HEK293 (cell line): ENCODE measurements around the gene ANTXR2.

Experiments
- CTCF ChIA-PET: fragments of 350-600 bp; formaldehyde crosslinking; extraction: SDS; loops from one replicate; lab custom pipeline; 2021; ENCODE audit warnings: antibody characterized with exemption; lab: Yijun Ruan, JAX
- POLR2A ChIA-PET: fragments of 300-600 bp; formaldehyde crosslinking; extraction: SDS; loops from one replicate; lab custom pipeline; 2020; ENCODE audit warnings: antibody characterized with exemption, inconsistent platforms; lab: Yijun Ruan, JAX
- H3K27ac ChIP-seq: fragments of 200-500 bp; sonication (Bioruptor generic); 2 replicates; pipeline ENCODE4 v1.5.1; 2014; ENCODE audit warnings: low read depth, low read length, control low read depth, inconsistent platforms; ENCODE audit errors: extremely low read depth
- H3K36me3 ChIP-seq, 2 experiments: fragments of 200-500 bp in 1 of 2; sonication (Bioruptor generic) in 1 of 2; 1 replicate in 1 of 2; 2 replicates in 1 of 2; pipeline ENCODE4 v1.5.1; 2014 to 2017; ENCODE audit warnings: inconsistent platforms in 2 of 2, low read length in 2 of 2; ENCODE audit not compliant: control insufficient read depth in 2 of 2, insufficient read depth in 1 of 2
- H3K4me1 ChIP-seq: fragments of 200-500 bp; sonication (Bioruptor generic); 2 replicates; pipeline ENCODE4 v1.5.1; 2014; ENCODE audit warnings: mild to moderate bottlenecking, low read length, inconsistent platforms; ENCODE audit not compliant: control insufficient read depth, insufficient read depth
- H3K4me3 ChIP-seq: 2 replicates; pipeline ENCODE4 v1.5.1; 2011; ENCODE audit warnings: low read depth, mild to moderate bottlenecking, control low read depth, low read length, moderate library complexity
- H3K9me3 ChIP-seq: fragments of 200-500 bp; sonication (Bioruptor generic); 2 replicates; pipeline ENCODE4 v1.5.1; 2014; ENCODE audit warnings: low read depth, low read length, inconsistent platforms; ENCODE audit not compliant: control insufficient read depth, insufficient read depth
- FEZF1 ChIP-seq: fragments of 450-650 bp; formaldehyde crosslinking; IDR thresholded peaks from 2 replicates; pipeline ENCODE4 v1.5.1; 2016; ENCODE audit warnings: missing biosample characterization, missing genetic modification characterization
- GFI1B ChIP-seq: fragments of 450-650 bp; formaldehyde crosslinking; IDR thresholded peaks from 2 replicates; pipeline ENCODE4 v1.5.1; 2016; ENCODE audit warnings: missing biosample characterization, missing genetic modification characterization
- GLI4 ChIP-seq: fragments of 450-650 bp; formaldehyde crosslinking; IDR thresholded peaks from 2 replicates; pipeline ENCODE4 v1.5.1; 2016; ENCODE audit warnings: missing biosample characterization, missing genetic modification characterization
- GLIS1 ChIP-seq: fragments of 450-650 bp; formaldehyde crosslinking; IDR thresholded peaks from 2 replicates; pipeline ENCODE4 v1.5.1; 2016; ENCODE audit warnings: missing biosample characterization, missing genetic modification characterization
- HOXA7 ChIP-seq: sonication (generic); formaldehyde crosslinking; IDR thresholded peaks from 2 replicates; pipeline ENCODE4 v1.8.1; 2022; ENCODE audit warnings: missing genetic modification reagents, borderline replicate concordance
- KLF8 ChIP-seq: fragments of 450-650 bp; formaldehyde crosslinking; IDR thresholded peaks from 2 replicates; pipeline ENCODE4 v1.5.1; 2016; ENCODE audit warnings: missing biosample characterization, missing genetic modification characterization
- REPIN1 ChIP-seq: fragments of 450-650 bp; formaldehyde crosslinking; IDR thresholded peaks from 2 replicates; pipeline ENCODE4 v1.5.1; 2017; ENCODE audit warnings: missing biosample characterization, missing genetic modification characterization, low read depth
- SCRT1 ChIP-seq: fragments of 450-650 bp; formaldehyde crosslinking; IDR thresholded peaks from 2 replicates; pipeline ENCODE4 v1.5.1; 2016; ENCODE audit warnings: missing biosample characterization, missing genetic modification characterization, borderline replicate concordance
- SP3 ChIP-seq: fragments of 450-650 bp; formaldehyde crosslinking; IDR thresholded peaks from 2 replicates; pipeline ENCODE4 v1.5.1; 2016; ENCODE audit warnings: missing biosample characterization, missing genetic modification characterization
- YY1 ChIP-seq: fragments of 450-650 bp; formaldehyde crosslinking; IDR thresholded peaks from 2 replicates; pipeline ENCODE4 v1.5.1; 2018; ENCODE audit warnings: missing biosample characterization, missing genetic modification characterization
- YY2 ChIP-seq: fragments of 450-650 bp; formaldehyde crosslinking; IDR thresholded peaks from 2 replicates; pipeline ENCODE4 v1.5.1; 2016; ENCODE audit warnings: missing biosample characterization, missing genetic modification characterization
- ZFHX2 ChIP-seq: fragments of 450-650 bp; formaldehyde crosslinking; conservative IDR thresholded peaks from 2 replicates; pipeline ENCODE4 v1.5.1; 2016; ENCODE audit warnings: missing biosample characterization, missing genetic modification characterization
- ZNF121 ChIP-seq: fragments of 450-650 bp; formaldehyde crosslinking; IDR thresholded peaks from 2 replicates; pipeline ENCODE4 v1.5.1; 2016; ENCODE audit warnings: missing biosample characterization, missing genetic modification characterization
- ZNF138 ChIP-seq: fragments of 450-650 bp; formaldehyde crosslinking; IDR thresholded peaks from 2 replicates; pipeline ENCODE4 v1.5.1; 2016; ENCODE audit warnings: missing biosample characterization, missing genetic modification characterization, borderline replicate concordance
- ZNF16 ChIP-seq: fragments of 450-650 bp; formaldehyde crosslinking; IDR thresholded peaks from 2 replicates; pipeline ENCODE4 v1.5.1; 2016; ENCODE audit warnings: low read depth, missing biosample characterization, missing genetic modification characterization
- ZNF184 ChIP-seq: fragments of 450-650 bp; IDR thresholded peaks from 2 replicates; pipeline ENCODE4 v1.5.1; 2018; ENCODE audit warnings: missing biosample characterization, mild to moderate bottlenecking, missing genetic modification characterization
- ZNF23 ChIP-seq: fragments of 450-650 bp; formaldehyde crosslinking; IDR thresholded peaks from 2 replicates; pipeline ENCODE4 v1.5.1; 2016; ENCODE audit warnings: missing biosample characterization, missing genetic modification characterization, borderline replicate concordance
- ZNF311 ChIP-seq: fragments of 450-650 bp; formaldehyde crosslinking; IDR thresholded peaks from 2 replicates; pipeline ENCODE4 v1.5.1; 2017; ENCODE audit warnings: missing biosample characterization, missing genetic modification characterization, borderline replicate concordance
- ZNF433 ChIP-seq: fragments of 450-650 bp; formaldehyde crosslinking; IDR thresholded peaks from 2 replicates; pipeline ENCODE4 v1.5.1; 2016; ENCODE audit warnings: missing biosample characterization, missing genetic modification characterization, low read depth
- ZNF544 ChIP-seq: fragments of 450-650 bp; formaldehyde crosslinking; IDR thresholded peaks from 2 replicates; pipeline ENCODE4 v1.5.0; 2017; ENCODE audit warnings: missing biosample characterization, missing genetic modification characterization
- ZNF560 ChIP-seq: fragments of 450-650 bp; formaldehyde crosslinking; IDR thresholded peaks from 2 replicates; pipeline ENCODE4 v1.5.1; 2017; ENCODE audit warnings: missing biosample characterization, missing genetic modification characterization, borderline replicate concordance
- ZNF585B ChIP-seq: fragments of 450-650 bp; formaldehyde crosslinking; IDR thresholded peaks from 2 replicates; pipeline ENCODE4 v1.5.1; 2016; ENCODE audit warnings: missing biosample characterization, missing genetic modification characterization
- ZNF596 ChIP-seq: fragments of 450-650 bp; IDR thresholded peaks from 2 replicates; pipeline ENCODE4 v1.5.0; 2018; ENCODE audit warnings: missing biosample characterization, mild to moderate bottlenecking, missing genetic modification characterization, moderate library complexity
- ZNF626 ChIP-seq: fragments of 450-650 bp; sonication (Bioruptor Pico); formaldehyde crosslinking; IDR thresholded peaks from 2 replicates; pipeline ENCODE4 v1.5.1; 2018; ENCODE audit warnings: missing biosample characterization, missing genetic modification characterization, inconsistent platforms
- ZNF654 ChIP-seq: fragments of 450-650 bp; formaldehyde crosslinking; IDR thresholded peaks from 2 replicates; pipeline ENCODE4 v1.5.1; 2016; ENCODE audit warnings: low read depth, missing biosample characterization, missing genetic modification characterization
- ZNF768 ChIP-seq: fragments of 450-650 bp; formaldehyde crosslinking; IDR thresholded peaks from 2 replicates; pipeline ENCODE4 v1.5.1; 2018; ENCODE audit warnings: missing biosample characterization, mild to moderate bottlenecking, missing genetic modification characterization
- TF ChIP-seq, protein P1 (sequence below): fragments of 450-650 bp; formaldehyde crosslinking; IDR thresholded peaks from 2 replicates; pipeline ENCODE4 v1.5.1; 2016; ENCODE audit warnings: missing biosample characterization, missing genetic modification characterization
- TF ChIP-seq, protein P2 (sequence below): fragments of 450-650 bp; formaldehyde crosslinking; IDR thresholded peaks from 2 replicates; pipeline ENCODE4 v1.5.1; 2017; ENCODE audit warnings: missing biosample characterization, missing genetic modification characterization

The ANTXR2 gene

GRCh38 chr4:80022282-80022681 lies 50.7 kb downstream of the ANTXR2 start:
- POLR2A ChIA-PET: no interaction called here

DNA sequence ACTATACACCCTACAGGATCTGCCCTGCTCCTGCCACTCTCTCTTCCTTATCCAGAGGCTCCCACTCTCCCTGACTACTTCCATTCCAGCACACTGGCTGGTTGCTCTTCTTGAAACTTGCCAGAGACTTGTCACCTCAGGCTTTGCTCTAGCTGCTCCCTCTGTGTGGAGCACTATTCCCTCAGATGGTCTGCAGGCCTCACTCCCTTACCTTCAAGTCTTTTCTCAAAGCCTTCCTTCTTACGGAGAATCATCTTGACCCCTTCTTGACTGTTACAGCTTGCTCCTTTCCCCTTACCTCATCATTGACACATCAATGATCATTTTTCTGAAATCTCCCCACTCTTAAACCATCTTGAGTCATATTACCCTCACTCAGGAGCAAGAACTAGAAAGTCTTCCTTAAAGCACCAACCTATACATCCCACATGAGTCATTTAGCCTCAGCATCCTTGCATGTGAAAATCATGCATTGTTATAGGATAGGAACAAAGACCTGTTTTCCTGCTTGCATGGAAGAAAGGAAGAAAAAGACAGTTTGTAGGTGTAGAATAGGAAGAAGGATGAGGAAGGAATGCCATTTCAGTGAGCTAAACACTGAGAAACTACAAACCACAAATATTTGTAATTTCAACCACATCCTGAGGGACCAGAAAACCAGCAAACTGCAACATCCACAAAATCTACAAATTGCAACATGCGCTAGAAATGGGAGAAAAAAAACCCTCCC lies 55.7 kb downstream of the ANTXR2 start:
- TF ChIP-seq ZNF433 (tag by site-specific recombination) (no peak), ZNF184 (tag by site-specific recombination) (no peak), ZNF596 (tag by site-specific recombination) (no peak), ZNF121 (tag by site-specific recombination) (no peak), KLF8 (tag by site-specific recombination) (no peak), GFI1B (tag by site-specific recombination) (no peak)
- H3K4me3 ChIP-seq: no peak overlapping the region
- ChIA-PET CTCF (no interaction called here), POLR2A (no interaction called here)
- no peaks in the 10 kb centered on the region for H3K9me3 ChIP-seq
- H3K4me1 ChIP-seq: no peaks in the 10 kb centered on the region
- H3K36me3 ChIP-seq: peaks cover 0 to 3% of the 10 kb centered on the region in 2 experiments; a peak in 1 of 3 replicates
- no peak overlapping the region for H3K27ac ChIP-seq

More at GRCh38 chr4:80022282-80022681, 50.7 kb downstream of the ANTXR2 start:
- TF ChIP-seq GLI4: no peak
- TF ChIP-seq, protein P1, sequence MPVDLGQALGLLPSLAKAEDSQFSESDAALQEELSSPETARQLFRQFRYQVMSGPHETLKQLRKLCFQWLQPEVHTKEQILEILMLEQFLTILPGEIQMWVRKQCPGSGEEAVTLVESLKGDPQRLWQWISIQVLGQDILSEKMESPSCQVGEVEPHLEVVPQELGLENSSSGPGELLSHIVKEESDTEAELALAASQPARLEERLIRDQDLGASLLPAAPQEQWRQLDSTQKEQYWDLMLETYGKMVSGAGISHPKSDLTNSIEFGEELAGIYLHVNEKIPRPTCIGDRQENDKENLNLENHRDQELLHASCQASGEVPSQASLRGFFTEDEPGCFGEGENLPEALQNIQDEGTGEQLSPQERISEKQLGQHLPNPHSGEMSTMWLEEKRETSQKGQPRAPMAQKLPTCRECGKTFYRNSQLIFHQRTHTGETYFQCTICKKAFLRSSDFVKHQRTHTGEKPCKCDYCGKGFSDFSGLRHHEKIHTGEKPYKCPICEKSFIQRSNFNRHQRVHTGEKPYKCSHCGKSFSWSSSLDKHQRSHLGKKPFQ (tag by site-specific recombination): no peak
- TF ChIP-seq ZNF626 (tag by site-specific recombination): no peak
- no peak for TF ChIP-seq ZFHX2 (tag by site-specific recombination)
- Histone ChIP-seq H3K27ac (no peak overlapping the region), H3K9me3 (no peaks in the 10 kb centered on the region), H3K4me1 (no peaks in the 10 kb centered on the region), H3K4me3 (no peak overlapping the region), H3K36me3 (peaks cover 0 to 13% of the 10 kb centered on the region in 2 experiments; a peak in 1 of 3 replicates)
- CTCF ChIA-PET: no interaction called here

DNA sequence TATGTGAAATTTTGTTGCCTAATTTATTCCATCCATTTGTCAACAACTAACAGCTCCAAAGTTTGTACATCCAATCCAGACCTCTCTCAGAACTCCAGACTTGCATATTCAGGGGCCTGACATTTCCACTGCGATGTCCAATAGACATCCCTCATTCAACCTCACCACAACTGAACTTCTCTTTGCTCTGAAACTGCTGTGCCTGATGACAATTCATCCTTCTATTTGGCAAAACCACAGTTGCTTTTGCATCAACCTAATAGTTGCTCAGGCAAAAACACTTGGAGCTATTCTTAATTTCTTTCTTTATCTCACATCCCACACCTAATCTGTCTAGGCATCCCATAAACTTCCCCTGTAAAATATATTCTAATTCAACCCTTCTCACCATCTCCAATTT lies 56.5 kb downstream of the ANTXR2 start:
- H3K9me3 ChIP-seq: no peaks in the 10 kb centered on the region
- H3K4me1 ChIP-seq: no peaks in the 10 kb centered on the region
- peaks cover 0 to 3% of the 10 kb centered on the region in 2 experiments; a peak in 1 of 3 replicates for H3K36me3 ChIP-seq
- CTCF ChIA-PET: no interaction called here
- TF ChIP-seq FEZF1 (no peak), ZNF768 (tag by site-specific recombination) (no peak), ZNF585B (tag by site-specific recombination) (no peak), ZNF654 (tag by site-specific recombination) (no peak), ZNF560 (tag by site-specific recombination) (no peak), HOXA7 (CRISPR knock-in tag) (no peak), KLF8 (tag by site-specific recombination) (no peak), ZNF16 (tag by site-specific recombination) (no peak), YY1 (tag by site-specific recombination) (no peak), ZNF311 (tag by site-specific recombination) (no peak), ZNF544 (tag by site-specific recombination) (no peak), YY2 (no peak), GLIS1 (tag by site-specific recombination) (no peak), SCRT1 (no peak), REPIN1 (no peak), ZNF433 (tag by site-specific recombination) (no peak), ZNF23 (no peak), ZNF138 (tag by site-specific recombination) (no peak), SP3 (tag by site-specific recombination) (no peak)
- TF ChIP-seq, protein P2, sequence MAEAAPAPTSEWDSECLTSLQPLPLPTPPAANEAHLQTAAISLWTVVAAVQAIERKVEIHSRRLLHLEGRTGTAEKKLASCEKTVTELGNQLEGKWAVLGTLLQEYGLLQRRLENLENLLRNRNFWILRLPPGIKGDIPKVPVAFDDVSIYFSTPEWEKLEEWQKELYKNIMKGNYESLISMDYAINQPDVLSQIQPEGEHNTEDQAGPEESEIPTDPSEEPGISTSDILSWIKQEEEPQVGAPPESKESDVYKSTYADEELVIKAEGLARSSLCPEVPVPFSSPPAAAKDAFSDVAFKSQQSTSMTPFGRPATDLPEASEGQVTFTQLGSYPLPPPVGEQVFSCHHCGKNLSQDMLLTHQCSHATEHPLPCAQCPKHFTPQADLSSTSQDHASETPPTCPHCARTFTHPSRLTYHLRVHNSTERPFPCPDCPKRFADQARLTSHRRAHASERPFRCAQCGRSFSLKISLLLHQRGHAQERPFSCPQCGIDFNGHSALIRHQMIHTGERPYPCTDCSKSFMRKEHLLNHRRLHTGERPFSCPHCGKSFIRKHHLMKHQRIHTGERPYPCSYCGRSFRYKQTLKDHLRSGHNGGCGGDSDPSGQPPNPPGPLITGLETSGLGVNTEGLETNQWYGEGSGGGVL (tag by site-specific recombination): no peak
- no peak overlapping the region for H3K27ac ChIP-seq
- no peak overlapping the region for H3K4me3 ChIP-seq
- POLR2A ChIA-PET: no interaction called here
